ENCODE results near the gene ARHGDIG.
A peak's percentile ranks its signal among the peaks of the same experiment; 100 is the strongest.
"Not testable (repeated sequence)": the region's sequence is repeated elsewhere in the genome, so short reads cannot be mapped to it uniquely, and the experiment has no call there.

ARHGDIG gene

DNA sequence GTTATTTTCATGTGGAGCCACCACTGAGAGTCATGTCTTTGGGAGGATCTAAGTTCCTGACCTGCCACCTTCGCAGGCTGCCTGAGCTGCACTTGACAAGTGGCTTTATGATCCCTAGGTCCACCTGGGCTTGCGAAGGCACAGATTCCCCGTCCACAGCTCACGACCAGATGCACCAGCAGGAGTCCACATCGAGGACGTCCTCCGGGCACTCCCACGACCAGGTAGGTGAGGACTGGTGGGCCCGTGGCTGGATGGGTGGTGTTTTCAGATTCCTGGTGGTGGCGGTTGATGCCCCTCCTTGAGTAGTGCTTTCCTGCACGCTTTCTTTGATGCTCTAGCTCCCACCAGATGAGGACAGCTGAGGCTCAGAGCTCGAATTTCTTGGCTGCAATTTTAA lies 31.0 kb upstream of the ARHGDIG start:
- FAIRE-seq (no peak), DNase-seq (ENCODE audit: insufficient read length, low spot score) (no peak)
- TF ChIP-seq POLR2AphosphoS5 (IDR thresholded peaks at IDR 0.05; ENCODE audit: low read depth, low read length) = no peak
- TF ChIP-seq POU2F2 (IDR thresholded peaks at IDR 0.05; ENCODE audit: low read depth, low read length) = no peak
- TF ChIP-seq POLR2A (IDR thresholded peaks at IDR 0.05; ENCODE audit: low read depth, low read length) = no peak
- TF ChIP-seq TAF1 (IDR thresholded peaks at IDR 0.05; ENCODE audit: low read depth, low read length) = no peak
- no peak for TF ChIP-seq PAX5 (IDR thresholded peaks at IDR 0.05; ENCODE audit: insufficient read depth, low read length, severe bottlenecking)
- no peak for TF ChIP-seq SPI1 (IDR thresholded peaks at IDR 0.05; ENCODE audit: low read depth, low read length)

DNA sequence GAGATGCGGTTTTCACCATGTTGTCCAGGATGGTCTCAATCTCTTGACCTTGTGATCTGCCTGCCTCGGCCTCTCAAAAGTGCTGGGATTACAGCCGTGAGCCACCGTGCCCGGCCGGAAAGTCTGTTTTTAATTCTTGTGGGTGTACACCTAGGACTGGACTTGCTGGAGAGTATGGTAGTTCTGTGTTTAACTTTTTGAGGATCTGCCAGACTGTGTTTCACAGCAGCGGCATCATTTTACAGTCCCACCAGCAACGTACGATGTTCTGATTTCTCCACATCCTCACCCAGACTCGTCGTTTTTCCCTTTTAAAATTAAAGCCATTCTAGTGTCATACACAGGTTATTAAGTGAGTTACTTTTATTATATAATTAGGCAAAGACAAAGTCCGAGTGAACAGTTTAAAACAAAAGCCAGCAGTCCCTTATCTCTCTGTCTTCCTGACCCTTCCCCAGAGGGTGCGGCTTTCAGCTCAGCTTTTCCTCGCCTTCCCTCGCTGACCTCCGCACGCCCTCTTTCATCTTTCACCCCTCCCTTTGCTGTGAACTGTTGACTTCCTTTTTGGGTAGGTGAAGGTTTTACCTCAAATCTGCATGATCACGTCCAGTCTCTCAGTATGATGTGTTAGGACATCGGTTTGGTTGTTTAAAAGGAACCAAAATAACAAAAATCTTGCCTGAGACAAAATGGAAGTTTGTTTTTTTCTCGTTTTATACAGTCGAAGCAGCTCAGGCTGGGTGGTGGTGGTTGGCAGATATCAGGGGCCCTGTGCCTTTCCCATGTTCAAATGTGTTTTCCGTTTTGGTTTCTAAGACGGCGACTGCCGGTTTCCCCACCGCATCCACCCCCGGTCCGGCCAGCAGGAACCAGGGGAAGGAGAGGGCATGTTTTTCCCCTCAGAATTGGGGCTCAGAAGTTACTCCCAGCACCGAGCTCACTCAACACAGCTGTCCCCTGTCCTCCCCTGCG lies 27.7 kb upstream of the ARHGDIG start:
- peak; percentile 82 for FAIRE-seq
- TF ChIP-seq SPI1 (IDR thresholded peaks at IDR 0.05; ENCODE audit: low read depth, low read length) = peak; percentile 34
- TF ChIP-seq POLR2AphosphoS5 (IDR thresholded peaks at IDR 0.05; ENCODE audit: low read depth, low read length) = no peak
- peak; percentile 87; the same call in 1 of the 2 replicates for TF ChIP-seq POU2F2 (IDR thresholded peaks at IDR 0.05; ENCODE audit: low read depth, low read length)
- TF ChIP-seq TAF1 (IDR thresholded peaks at IDR 0.05; ENCODE audit: low read depth, low read length) = no peak
- DNase-seq (ENCODE audit: insufficient read length, low spot score) = peak; percentile 67

DNA sequence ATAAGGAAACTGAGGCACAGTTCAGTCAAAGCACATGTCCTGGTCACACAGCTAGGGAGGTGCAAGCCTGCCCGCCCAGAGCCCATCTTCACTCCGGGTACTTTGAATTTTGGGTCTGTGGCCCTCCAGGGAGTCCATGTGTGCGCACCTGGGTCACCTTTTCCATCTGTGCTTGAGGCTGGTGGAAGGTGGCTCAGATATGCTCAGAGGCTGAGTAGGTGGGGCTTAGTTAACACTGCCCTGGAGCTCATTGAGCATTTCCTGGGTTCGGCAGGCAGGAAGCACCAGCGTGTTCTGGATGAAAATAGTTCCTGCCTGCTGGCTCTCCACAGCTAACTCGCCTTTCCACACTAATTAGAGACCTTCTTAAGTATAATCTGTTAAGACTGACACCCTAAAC lies 26.6 kb upstream of the ARHGDIG start:
- TF ChIP-seq POLR2AphosphoS5 (IDR thresholded peaks at IDR 0.05; ENCODE audit: low read depth, low read length) = no peak
- DNase-seq (ENCODE audit: insufficient read length, low spot score) (peak; percentile 27), FAIRE-seq (peak; percentile 76)

DNA sequence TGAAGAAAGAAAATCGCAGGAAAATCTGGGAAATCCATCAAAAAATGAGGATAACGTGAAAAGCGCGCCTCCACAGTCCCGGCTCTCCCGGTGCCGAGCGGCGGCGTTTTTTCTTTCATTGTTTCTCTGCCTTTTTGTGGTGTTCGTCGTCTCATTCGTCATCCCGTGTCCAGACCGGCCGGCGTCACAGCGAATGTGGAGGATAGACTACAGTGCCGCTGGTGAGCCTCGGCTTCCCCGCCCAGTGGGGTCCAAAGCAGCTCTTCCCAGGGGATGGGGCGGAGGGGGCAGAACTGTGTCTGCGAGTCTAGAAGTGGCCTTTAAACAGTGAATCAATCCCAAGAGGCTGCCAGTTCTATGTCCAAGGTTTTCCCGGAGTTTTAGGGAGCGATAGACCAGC lies 25.9 kb upstream of the ARHGDIG start:
- DNase-seq (ENCODE audit: insufficient read length, low spot score) = no peak
- FAIRE-seq = no peak
- no peak for TF ChIP-seq POU2F2 (IDR thresholded peaks at IDR 0.05; ENCODE audit: low read depth, low read length)
- TF ChIP-seq TAF1 (IDR thresholded peaks at IDR 0.05; ENCODE audit: low read depth, low read length) = no peak
- no peak for TF ChIP-seq POLR2A (IDR thresholded peaks at IDR 0.05; ENCODE audit: low read depth, low read length)
- TF ChIP-seq POLR2AphosphoS5 (IDR thresholded peaks at IDR 0.05; ENCODE audit: low read depth, low read length) = no peak
- no peak for TF ChIP-seq PAX5 (IDR thresholded peaks at IDR 0.05; ENCODE audit: insufficient read depth, low read length, severe bottlenecking)
- no peak for TF ChIP-seq SPI1 (IDR thresholded peaks at IDR 0.05; ENCODE audit: low read depth, low read length)

DNA sequence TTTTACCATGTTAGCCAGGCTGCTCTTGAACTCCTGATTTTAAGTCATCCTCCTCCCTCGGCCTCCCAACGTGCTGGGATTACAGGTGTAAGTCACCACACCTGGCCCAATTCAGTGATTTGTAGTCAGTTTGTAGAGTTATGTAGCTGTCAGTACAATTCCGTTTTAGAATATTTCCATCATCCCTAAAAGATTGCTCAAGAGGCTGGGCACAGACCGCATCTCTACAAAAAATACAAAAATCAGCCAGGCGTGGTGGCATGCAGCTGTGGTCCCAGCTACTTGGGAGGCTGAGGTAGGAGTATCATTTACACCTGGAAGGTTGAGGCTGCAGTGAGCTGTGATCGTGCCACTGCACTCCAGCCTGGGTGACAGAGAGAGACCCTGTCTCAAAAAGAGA lies 25.2 kb upstream of the ARHGDIG start:
- no peak for TF ChIP-seq SPI1 (IDR thresholded peaks at IDR 0.05; ENCODE audit: low read depth, low read length)
- no peak for TF ChIP-seq PAX5 (IDR thresholded peaks at IDR 0.05; ENCODE audit: insufficient read depth, low read length, severe bottlenecking)
- no peak for TF ChIP-seq TAF1 (IDR thresholded peaks at IDR 0.05; ENCODE audit: low read depth, low read length)
- no peak for TF ChIP-seq POLR2AphosphoS5 (IDR thresholded peaks at IDR 0.05; ENCODE audit: low read depth, low read length)
- TF ChIP-seq POLR2A (IDR thresholded peaks at IDR 0.05; ENCODE audit: low read depth, low read length) = no peak
- FAIRE-seq (no peak), DNase-seq (ENCODE audit: insufficient read length, low spot score) (no peak)

GRCh38 chr16:258091-258490 lies 22.3 kb upstream of the ARHGDIG start:
- not testable (repeated sequence) for DNase-seq (ENCODE audit: insufficient read length, low spot score); FAIRE-seq

DNA sequence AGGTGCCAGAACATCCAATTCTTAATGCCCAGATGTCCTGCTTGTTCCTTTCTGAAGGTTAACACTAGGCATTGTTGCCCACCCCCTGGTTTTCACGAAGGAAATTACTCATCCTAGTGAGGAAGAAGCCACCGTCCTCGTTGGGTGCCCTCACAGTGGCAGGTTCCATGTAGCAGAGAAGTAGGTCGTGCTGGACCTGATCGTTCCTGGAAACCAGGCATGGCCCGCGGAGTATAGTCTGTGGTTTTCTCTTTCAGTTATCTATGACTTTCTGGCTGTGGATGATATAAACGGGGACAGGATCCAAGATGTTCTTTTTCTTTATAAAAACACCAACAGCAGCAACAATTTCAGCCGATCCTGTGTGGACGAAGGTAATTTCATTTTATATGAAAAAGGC lies 21.2 kb upstream of the ARHGDIG start:
- no peak for TF ChIP-seq POLR2AphosphoS5 (IDR thresholded peaks at IDR 0.05; ENCODE audit: low read depth, low read length)
- DNase-seq (ENCODE audit: insufficient read length, low spot score) (no peak), FAIRE-seq (no peak)

DNA sequence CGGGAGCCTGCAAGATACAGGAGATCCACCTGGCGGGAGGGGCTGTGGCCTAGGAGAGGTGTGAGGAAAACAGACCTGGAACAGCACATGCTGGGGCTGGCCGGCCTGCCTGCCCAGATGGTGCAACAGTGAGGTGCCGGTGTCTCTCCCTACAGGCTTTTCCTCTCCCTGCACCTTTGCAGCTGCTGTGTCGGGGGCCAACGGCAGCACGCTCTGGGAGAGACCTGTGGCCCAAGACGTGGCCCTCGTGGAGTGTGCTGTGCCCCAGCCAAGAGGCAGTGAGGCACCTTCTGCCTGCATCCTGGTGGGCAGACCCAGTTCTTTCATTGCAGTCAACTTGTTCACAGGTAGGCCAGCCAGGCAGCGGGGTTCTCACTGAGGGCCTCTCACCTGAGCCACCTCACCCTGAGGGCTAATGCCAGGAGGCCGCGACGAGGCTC lies 20.6 kb upstream of the ARHGDIG start:
- FAIRE-seq = no peak
- TF ChIP-seq TAF1 (IDR thresholded peaks at IDR 0.05; ENCODE audit: low read depth, low read length) (no peak), PAX5 (IDR thresholded peaks at IDR 0.05; ENCODE audit: insufficient read depth, low read length, severe bottlenecking) (no peak), POU2F2 (IDR thresholded peaks at IDR 0.05; ENCODE audit: low read depth, low read length) (no peak), POLR2A (IDR thresholded peaks at IDR 0.05; ENCODE audit: low read depth, low read length) (no peak), POLR2AphosphoS5 (IDR thresholded peaks at IDR 0.05; ENCODE audit: low read depth, low read length) (no peak), SPI1 (IDR thresholded peaks at IDR 0.05; ENCODE audit: low read depth, low read length) (no peak)
- DNase-seq (ENCODE audit: insufficient read length, low spot score) = no peak

DNA sequence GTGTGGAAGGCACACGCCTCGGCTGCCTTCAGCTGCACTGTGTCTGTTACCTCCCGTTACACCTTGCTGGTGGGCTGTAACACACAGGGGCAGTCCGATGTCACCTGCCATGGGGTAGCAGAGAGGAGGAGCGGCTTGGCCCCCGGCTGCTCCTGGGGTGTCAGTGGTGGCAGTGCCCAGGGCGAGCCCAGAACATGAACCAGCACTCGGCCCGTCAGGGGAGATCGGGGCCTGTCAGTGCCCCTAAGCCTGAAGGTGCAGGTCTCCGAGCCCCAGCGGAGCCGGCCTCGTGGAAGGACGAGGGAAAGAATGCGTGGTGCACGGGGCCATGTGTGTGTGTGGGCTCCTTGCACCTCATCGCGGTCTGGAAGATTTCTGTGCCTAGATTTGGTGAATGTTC lies 20.1 kb upstream of the ARHGDIG start:
- DNase-seq (ENCODE audit: insufficient read length, low spot score) (no peak), FAIRE-seq (no peak)
- TF ChIP-seq SPI1 (IDR thresholded peaks at IDR 0.05; ENCODE audit: low read depth, low read length) (no peak), POLR2A (IDR thresholded peaks at IDR 0.05; ENCODE audit: low read depth, low read length) (no peak), PAX5 (IDR thresholded peaks at IDR 0.05; ENCODE audit: insufficient read depth, low read length, severe bottlenecking) (no peak), POU2F2 (IDR thresholded peaks at IDR 0.05; ENCODE audit: low read depth, low read length) (no peak), TAF1 (IDR thresholded peaks at IDR 0.05; ENCODE audit: low read depth, low read length) (no peak), POLR2AphosphoS5 (IDR thresholded peaks at IDR 0.05; ENCODE audit: low read depth, low read length) (no peak)

GRCh38 chr16:261031-261691 lies 19.2 kb upstream of the ARHGDIG start:
- FAIRE-seq (no peak), DNase-seq (ENCODE audit: insufficient read length, low spot score) (no peak)
- TF ChIP-seq SPI1 (IDR thresholded peaks at IDR 0.05; ENCODE audit: low read depth, low read length) = no peak
- no peak for TF ChIP-seq POLR2AphosphoS5 (IDR thresholded peaks at IDR 0.05; ENCODE audit: low read depth, low read length)
- TF ChIP-seq POLR2A (IDR thresholded peaks at IDR 0.05; ENCODE audit: low read depth, low read length) = no peak
- TF ChIP-seq TAF1 (IDR thresholded peaks at IDR 0.05; ENCODE audit: low read depth, low read length) = no peak
